CD4-positive, alpha-beta T cell treated with Interleukin-21 for 1 hour (primary cell): Measurements from ENCODE around the gene EPHX1.
"Not testable (repeated sequence)": the region's sequence is repeated elsewhere in the genome, so short reads cannot be mapped to it uniquely, and the experiment has no call there.

ENCODE experiments used
- DNase-seq: peaks from one replicate; pipeline ENCODE4 v3.0.0-alpha.2; 2020

Gene EPHX1

DNA sequence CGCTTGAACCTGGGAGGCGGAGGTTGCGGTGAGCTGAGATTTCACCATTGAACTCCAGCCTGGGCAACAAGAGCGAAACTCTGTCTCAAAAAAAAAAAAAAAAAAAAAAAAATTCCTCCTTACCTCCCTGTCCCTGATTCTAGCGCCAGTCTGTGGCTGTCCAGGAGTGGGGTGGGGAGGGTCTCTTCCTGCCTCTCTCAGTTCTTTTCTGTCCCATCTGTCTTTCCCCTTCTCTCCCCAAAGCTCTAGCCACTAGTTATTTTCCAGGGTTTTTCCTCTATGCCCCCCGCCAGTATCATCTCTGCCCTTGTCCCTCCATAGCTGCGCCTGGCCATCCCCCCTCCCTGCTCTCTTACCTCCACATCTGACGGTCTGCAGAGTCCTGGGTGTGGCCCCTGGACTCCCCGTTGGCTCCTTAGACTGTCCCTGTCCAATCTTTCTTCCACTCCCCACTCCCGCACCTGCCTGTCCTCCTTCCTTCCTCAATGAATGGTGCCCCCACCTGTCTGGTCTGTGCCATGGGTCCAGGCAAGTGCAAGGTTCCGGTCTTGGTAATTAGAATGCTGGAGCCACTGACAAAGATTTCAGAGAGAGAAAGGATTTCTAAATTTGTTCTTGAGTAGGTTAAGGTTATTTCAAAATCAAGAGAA lies 73.8 kb downstream of the EPHX1 start:
- no peak for DNase-seq

DNA sequence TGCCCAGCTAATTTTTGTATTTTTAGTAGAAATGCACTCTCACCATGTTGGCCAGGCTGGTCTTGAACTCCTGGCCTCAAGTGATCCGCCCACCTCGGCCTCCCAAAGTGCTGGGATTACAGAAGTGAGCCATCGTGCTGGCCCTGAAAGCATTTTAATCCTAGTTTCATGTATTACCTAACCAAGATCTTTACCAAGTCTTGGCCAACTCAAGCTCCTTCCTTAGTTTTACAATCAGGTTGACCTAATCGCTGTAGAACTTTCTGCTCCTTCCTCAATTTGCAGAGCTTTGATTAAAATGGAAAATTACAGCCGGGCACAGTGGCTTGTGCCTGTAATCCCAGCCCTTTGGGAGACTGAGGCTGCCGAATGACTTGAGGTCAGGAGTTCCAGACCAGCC lies 75.4 kb downstream of the EPHX1 start:
- DNase-seq: no peak

- no peak for DNase-seq
Observed at GRCh38 chr1:225886159-225887029, 76.5 kb downstream of the EPHX1 start.

DNA sequence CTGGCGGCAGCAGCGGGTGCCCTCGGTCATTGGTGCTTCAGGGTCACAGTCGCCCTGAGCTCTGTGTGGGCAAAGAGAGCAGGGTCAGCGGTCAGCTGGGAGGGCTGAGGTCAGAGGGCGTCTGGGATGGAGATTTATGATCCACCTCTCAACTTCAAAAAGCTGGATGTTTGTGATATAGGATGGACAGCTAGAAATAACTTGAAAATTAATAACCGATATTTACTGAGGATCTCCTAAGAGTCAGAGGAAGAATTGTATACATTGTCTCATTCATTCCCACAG lies 77.0 kb downstream of the EPHX1 start:
- no peak for DNase-seq

DNA sequence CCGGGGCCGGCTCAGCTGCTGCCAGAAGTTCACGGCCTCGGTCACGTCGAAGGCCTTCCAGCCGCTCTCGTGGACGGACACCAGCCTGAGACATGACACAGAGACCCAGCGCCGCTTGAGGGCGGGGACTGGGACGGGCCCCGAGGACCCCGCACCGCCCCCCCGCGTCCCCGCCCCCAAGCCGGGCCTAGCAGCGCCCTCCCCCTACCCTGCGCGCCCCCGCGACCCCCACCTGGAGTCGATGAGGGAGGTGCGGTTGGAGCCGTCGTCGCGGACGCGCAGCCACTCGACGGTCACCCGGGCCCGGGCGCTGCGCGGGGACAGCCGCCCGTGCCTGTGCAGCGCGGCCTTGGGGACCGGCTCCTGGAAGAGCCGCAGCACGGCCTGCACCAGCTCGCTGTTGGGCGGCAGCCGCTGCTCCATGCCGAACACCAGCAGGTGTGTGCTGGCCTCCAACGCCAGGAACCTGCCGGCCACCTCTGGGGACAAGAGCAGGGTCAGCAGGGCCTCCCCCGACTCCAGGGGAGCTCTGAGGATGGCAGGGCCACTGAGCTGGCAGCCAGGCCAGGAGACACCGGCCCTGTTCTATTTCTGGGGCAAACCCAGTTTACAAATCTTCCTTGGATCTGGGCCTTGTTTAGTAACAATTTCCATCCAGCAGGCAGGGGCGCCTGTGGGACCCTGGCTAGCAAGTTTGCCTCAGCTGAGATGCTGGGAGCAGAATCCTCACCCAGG lies 77.8 kb downstream of the EPHX1 start:
- DNase-seq: not testable (repeated sequence)

GRCh38 chr1:225888289-225888897 lies 78.5 kb downstream of the EPHX1 start:
- DNase-seq: no peak

- DNase-seq: no peak
Observed at GRCh38 chr1:225888898-225889601, 79.1 kb downstream of the EPHX1 start, which contains the start of gene LEFTY1. Gene LEFTY1 (minus strand): TSS chr1:225889146. CDS start chr1:225889066, 80 bp downstream.

- no peak for DNase-seq
Observed at GRCh38 chr1:225889743-225890142, 79.8 kb downstream of the EPHX1 start.

GRCh38 chr1:225890346-225891228 lies 80.7 kb downstream of the EPHX1 start:
- DNase-seq: no peak

- DNase-seq: no peak
Observed at GRCh38 chr1:225891229-225891972, 81.5 kb downstream of the EPHX1 start.

- no peak for DNase-seq
Observed at GRCh38 chr1:225892307-225892706, 82.4 kb downstream of the EPHX1 start.
